Transverse colon (tissue), 4 donors: Measurements from ENCODE around the gene NEK9.

ENCODE experiments used
- CTCF ChIP-seq, 5 experiments: fragments of 200-600 bp in 3 of 5; fragments of 450-650 bp in 2 of 5; sonication (generic) in 3 of 5; IDR thresholded peaks; 1 replicate in 2 of 5; 2 replicates in 3 of 5; pipeline ENCODE4 v1.5.1; 2016 to 2017; ENCODE audit warnings: antibody characterized with exemption in 5 of 5, inconsistent platforms in 3 of 5, mild to moderate bottlenecking in 2 of 5, moderate library complexity in 1 of 5
- POLR2A ChIP-seq: fragments of 450-650 bp; IDR thresholded peaks from one replicate; pipeline ENCODE4 v1.6.1; 2016; ENCODE audit warnings: antibody characterized with exemption, mild to moderate bottlenecking, moderate library complexity
- POLR2AphosphoS5 ChIP-seq, 3 donors: sonication (generic); formaldehyde crosslinking; IDR thresholded peaks; one replicate each; pipeline ENCODE4 v1.6.1; 2016; ENCODE audit warnings: antibody characterized with exemption in 3 of 3

- no peak for TF ChIP-seq CTCF (IDR thresholded peaks at IDR 0.05)
- TF ChIP-seq POLR2A, result no peak
- no peak for TF ChIP-seq POLR2AphosphoS5 (IDR thresholded peaks at IDR 0.05)
Measured at GRCh38 chr14:75092698-75093097, 34.1 kb downstream of the NEK9 start.
